HepG2 (cell line): ENCODE results near the gene WNT9A.

ENCODE experiments used
- HDAC1 ChIP-seq: sonication (generic); formaldehyde crosslinking; IDR thresholded peaks from 2 replicates; pipeline ENCODE4 v1.5.1; 2020; ENCODE audit warnings: mild to moderate bottlenecking, missing genetic modification reagents
- NR2C2 ChIP-seq: sonication (generic); formaldehyde crosslinking; IDR thresholded peaks from 2 replicates; pipeline ENCODE4 v1.4.0; 2020; ENCODE audit warnings: missing genetic modification reagents, mild to moderate bottlenecking, moderate library complexity, borderline replicate concordance
- POLR2AphosphoS5 ChIP-seq: IDR thresholded peaks from 2 replicates; pipeline ENCODE4 v1.6.1; 2012; ENCODE audit warnings: low read depth, low read length
- PRMT3 ChIP-seq: sonication (generic); formaldehyde crosslinking; IDR thresholded peaks from 2 replicates; pipeline ENCODE4 v1.8.1; 2022; ENCODE audit warnings: low read depth, mild to moderate bottlenecking, moderate library complexity, missing genetic modification reagents, borderline replicate concordance
- TAF1 ChIP-seq: sonication (generic); formaldehyde crosslinking; IDR thresholded peaks from 2 replicates; pipeline ENCODE4 v1.4.0; 2020; ENCODE audit warnings: missing genetic modification reagents
- ZNF407 ChIP-seq: sonication (generic); formaldehyde crosslinking; IDR thresholded peaks from one replicate; pipeline ENCODE4 v1.5.1; 2020; ENCODE audit warnings: mild to moderate bottlenecking, missing genetic modification reagents; ENCODE audit errors: not compliant biosample characterization
- ZNF547 ChIP-seq: sonication (generic); formaldehyde crosslinking; IDR thresholded peaks from 2 replicates; pipeline ENCODE4 v1.5.1; 2020; ENCODE audit warnings: mild to moderate bottlenecking, missing genetic modification reagents
- ZNF598 ChIP-seq: sonication (generic); formaldehyde crosslinking; IDR thresholded peaks from 2 replicates; pipeline ENCODE4 v1.5.1; 2020; ENCODE audit warnings: mild to moderate bottlenecking, missing genetic modification reagents, borderline replicate concordance
- ZNF7 ChIP-seq: IDR thresholded peaks from 2 replicates; pipeline ENCODE4 v1.6.1; 2016; ENCODE audit warnings: missing biosample characterization, missing genetic modification reagents
- ZNF776 ChIP-seq: sonication (generic); formaldehyde crosslinking; IDR thresholded peaks from 2 replicates; pipeline ENCODE4 v1.4.0; 2020; ENCODE audit warnings: mild to moderate bottlenecking, missing genetic modification reagents
- TF ChIP-seq, protein P1 (sequence below): sonication (generic); formaldehyde crosslinking; conservative IDR thresholded peaks from 2 replicates; pipeline ENCODE4 v1.4.0; 2020; ENCODE audit warnings: missing genetic modification reagents

GRCh38 chr1:227870366-227870765, 77.4 kb downstream of the WNT9A start:
- no peak for TF ChIP-seq ZNF598 (CRISPR knock-in tag)
- no peak for TF ChIP-seq POLR2AphosphoS5
- no peak for TF ChIP-seq ZNF407
- no peak for TF ChIP-seq HDAC1 (CRISPR knock-in tag)
- no peak for TF ChIP-seq TAF1 (CRISPR knock-in tag)
- no peak for TF ChIP-seq NR2C2 (CRISPR knock-in tag)
- TF ChIP-seq, protein P1, sequence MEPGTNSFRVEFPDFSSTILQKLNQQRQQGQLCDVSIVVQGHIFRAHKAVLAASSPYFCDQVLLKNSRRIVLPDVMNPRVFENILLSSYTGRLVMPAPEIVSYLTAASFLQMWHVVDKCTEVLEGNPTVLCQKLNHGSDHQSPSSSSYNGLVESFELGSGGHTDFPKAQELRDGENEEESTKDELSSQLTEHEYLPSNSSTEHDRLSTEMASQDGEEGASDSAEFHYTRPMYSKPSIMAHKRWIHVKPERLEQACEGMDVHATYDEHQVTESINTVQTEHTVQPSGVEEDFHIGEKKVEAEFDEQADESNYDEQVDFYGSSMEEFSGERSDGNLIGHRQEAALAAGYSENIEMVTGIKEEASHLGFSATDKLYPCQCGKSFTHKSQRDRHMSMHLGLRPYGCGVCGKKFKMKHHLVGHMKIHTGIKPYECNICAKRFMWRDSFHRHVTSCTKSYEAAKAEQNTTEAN (CRISPR knock-in tag): no peak
- TF ChIP-seq ZNF7: no peak
- no peak for TF ChIP-seq ZNF776 (CRISPR knock-in tag)
- TF ChIP-seq ZNF547: no peak
- no peak for TF ChIP-seq PRMT3
